ENCODE measurements around the gene HOXB7. TPM values are rescaled to one million over a fixed set of nuclear protein-coding genes. Genes with fewer than 3 reads are reported as not detected.

HOXB7 gene
- total RNA-seq, 2 donors from 2014 or later = 0.52 TPM; not detected in 1

DNA sequence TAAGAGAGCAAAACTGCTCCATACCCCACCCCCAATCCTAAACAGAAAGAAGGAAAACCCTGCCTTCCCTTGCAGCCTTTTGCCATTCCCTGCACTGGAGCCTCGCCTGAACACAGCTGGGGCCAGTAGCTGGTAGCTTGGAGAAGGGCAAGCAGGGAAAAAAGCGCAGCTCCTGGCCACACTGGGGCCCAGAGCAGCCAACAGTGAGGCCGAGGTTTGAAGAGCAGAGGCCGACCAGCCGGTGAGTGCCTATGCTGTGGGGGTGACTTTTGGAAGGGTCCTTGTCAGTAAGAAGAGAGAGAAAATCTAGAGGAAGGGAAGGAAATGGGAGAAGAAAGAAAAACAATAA, 18.6 kb upstream of the HOXB7 start:
- DNase-seq = no peak
- ATAC-seq = no peak
- 15 to 30% methylated on average over 5 of the region's 5 CpGs for WGBS, 2 donors
- intact Hi-C loops (cut with DNase I) = loop anchor here (10.0 kb wide), 1 partner anchor 475 kb away; no protein-coding TSS in a partner anchor
- no peaks in the 10 kb centered on the region for H3K36me3 ChIP-seq (replicated peaks in 1 of 2; ENCODE audit: insufficient read depth in 1 of 2, low read depth in 2 of 2)
- H3K27ac ChIP-seq = no peak overlapping the region
- no peaks in the 10 kb centered on the region for H3K9me3 ChIP-seq
- no peak for TF ChIP-seq POLR2A (IDR thresholded peaks at IDR 0.05)
- TF ChIP-seq CTCF (IDR thresholded peaks at IDR 0.05) = no peak
- H3K4me1 ChIP-seq = peaks cover 23% of the 10 kb centered on the region
- H3K27me3 ChIP-seq = peaks cover 0 to 84% of the 10 kb centered on the region in 2 donors
- no peak overlapping the region for H3K4me3 ChIP-seq

GRCh38 chr17:48628649-48629410, 18.0 kb upstream of the HOXB7 start:
- Histone ChIP-seq H3K9me3 (no peaks in the 10 kb centered on the region), H3K27me3 (peaks cover 0 to 84% of the 10 kb centered on the region in 2 donors), H3K4me3 (no peak overlapping the region), H3K36me3 (replicated peaks in 1 of 2; ENCODE audit: insufficient read depth in 1 of 2, low read depth in 2 of 2) (no peaks in the 10 kb centered on the region), H3K27ac (no peak overlapping the region), H3K4me1 (peaks cover 22% of the 10 kb centered on the region)
- ATAC-seq (no peak), DNase-seq (no peak)
- no peak for TF ChIP-seq POLR2A (IDR thresholded peaks at IDR 0.05)
- no peak for TF ChIP-seq CTCF (IDR thresholded peaks at IDR 0.05)
- intact Hi-C loops (cut with DNase I) = loop anchor here (10.0 kb wide), 1 partner anchor 474 kb away; no protein-coding TSS in a partner anchor
- WGBS, 2 donors = 23 to 25% methylated on average over 5 of the region's 5 CpGs

- 15 to 18% methylated on average over 27 of the region's 27 CpGs for WGBS, 2 donors
- Histone ChIP-seq H3K27me3 (peaks cover 0 to 82% of the 10 kb centered on the region in 2 donors), H3K4me3 (no peak overlapping the region), H3K36me3 (replicated peaks in 1 of 2; ENCODE audit: insufficient read depth in 1 of 2, low read depth in 2 of 2) (no peaks in the 10 kb centered on the region), H3K9me3 (no peaks in the 10 kb centered on the region), H3K27ac (no peak overlapping the region), H3K4me1 (peaks cover 19% of the 10 kb centered on the region)
- ATAC-seq (no peak), DNase-seq (no peak)
- TF ChIP-seq POLR2A (IDR thresholded peaks at IDR 0.05) = no peak
- no peak for TF ChIP-seq CTCF (IDR thresholded peaks at IDR 0.05)
- intact Hi-C loops (cut with DNase I) = loop anchor here (10.0 kb wide), 1 partner anchor 473 kb away; no protein-coding TSS in a partner anchor
These were observed 17.1 kb upstream of the HOXB7 start for GRCh38 chr17:48627623-48628521.

- intact Hi-C loops (cut with DNase I) = loop anchor here (10.0 kb wide), 1 partner anchor 472 kb away; no protein-coding TSS in a partner anchor
- ATAC-seq (no peak), DNase-seq (no peak)
- H3K4me3 ChIP-seq = no peak overlapping the region
- H3K36me3 ChIP-seq (replicated peaks in 1 of 2; ENCODE audit: insufficient read depth in 1 of 2, low read depth in 2 of 2) = no peaks in the 10 kb centered on the region
- peaks cover 19% of the 10 kb centered on the region for H3K4me1 ChIP-seq
- TF ChIP-seq POLR2A (IDR thresholded peaks at IDR 0.05) (no peak), CTCF (IDR thresholded peaks at IDR 0.05) (no peak)
- no peak overlapping the region for H3K27ac ChIP-seq
- H3K27me3 ChIP-seq = peaks cover 0 to 77% of the 10 kb centered on the region in 2 donors
- WGBS, 2 donors = 15 to 25% methylated on average over 5 of the region's 5 CpGs
- H3K9me3 ChIP-seq = no peaks in the 10 kb centered on the region
These were observed 16.3 kb upstream of the HOXB7 start for GRCh38 chr17:48627118-48627597.
